ENCODE data around the gene LRBA. TPM values are rescaled to one million over a fixed set of nuclear protein-coding genes. Genes with fewer than 3 reads are reported as not detected.

Gene LRBA
- total and polyA plus RNA-seq, 5 donors from 2014 or later, result 23.0 to 95.3 (median 25.4) TPM

DNA sequence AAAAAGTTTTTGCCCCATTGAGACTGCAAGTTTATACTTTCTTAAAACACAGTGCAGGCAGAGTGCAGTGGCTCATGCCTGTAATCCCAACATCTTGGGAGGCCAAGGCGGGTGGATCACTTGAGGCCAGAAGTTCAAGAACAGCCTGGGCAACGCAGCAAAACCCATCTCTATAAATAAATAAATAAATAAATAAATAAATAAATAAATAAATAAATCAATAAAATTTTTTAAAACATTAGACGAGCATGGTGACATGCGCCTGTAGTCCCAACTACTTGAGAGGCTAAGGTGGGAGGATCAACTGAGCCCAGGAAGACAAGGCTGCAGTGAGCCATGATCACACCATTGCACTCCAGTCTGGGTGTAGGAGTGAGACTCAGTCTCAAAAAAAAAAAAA, 213.3 kb downstream of the LRBA start:
- ATAC-seq (ENCODE audit: low read depth in 2 of 2), result no peak
- H3K4me3 Mint-ChIP-seq, result no peak overlapping the region
- Histone ChIP-seq H3K4me1 (ENCODE audit: control insufficient read depth, insufficient read depth, low read length, poor library complexity, severe bottlenecking) (no peaks in the 10 kb centered on the region), H3K4me3 (ENCODE audit: low read depth, low read length) (no peak overlapping the region), H3K36me3 (ENCODE audit: control insufficient read depth, insufficient read depth, low read length) (peaks cover 21% of the 10 kb centered on the region), H3K9me3 (ENCODE audit: control insufficient read depth in 2 of 2, low read length in 2 of 2) (no peaks in the 10 kb centered on the region), H3K27me3 (ENCODE audit: control insufficient read depth, insufficient read depth, low read length) (no peaks in the 10 kb centered on the region), H3K27ac (ENCODE audit: insufficient read depth, low read length, poor library complexity, severe bottlenecking) (no peak overlapping the region)
- peaks cover 0 to 18% (median 13%) of the 10 kb centered on the region in 4 donors for H3K4me1 Mint-ChIP-seq
- no peak overlapping the region for H3K27ac Mint-ChIP-seq
- no peak for DNase-seq
- H3K9me3 Mint-ChIP-seq, result no peaks in the 10 kb centered on the region
- H3K36me3 Mint-ChIP-seq, result peaks cover 49% of the 10 kb centered on the region
- H3K27me3 Mint-ChIP-seq, result no peaks in the 10 kb centered on the region

DNA sequence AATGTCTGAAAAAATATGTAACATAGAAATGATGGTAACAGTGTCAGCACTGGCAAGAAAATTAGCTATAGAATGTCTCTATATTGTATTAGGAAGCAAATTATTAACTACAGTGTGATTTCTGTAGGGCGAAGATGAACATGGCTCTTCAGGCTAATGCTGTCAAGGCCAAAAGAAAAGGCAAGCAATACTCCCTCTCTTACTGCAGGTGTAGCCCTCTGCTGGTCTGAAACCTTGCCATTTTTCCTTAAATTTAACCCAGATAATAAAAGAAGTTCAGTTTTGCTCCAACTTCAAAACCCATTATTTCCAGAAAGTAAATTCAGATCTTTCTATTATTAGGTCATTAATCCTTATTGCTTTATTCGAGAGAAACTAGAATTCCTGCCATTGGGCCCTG, 215.9 kb downstream of the LRBA start:
- Histone ChIP-seq H3K27me3 (ENCODE audit: control insufficient read depth, insufficient read depth, low read length) (no peaks in the 10 kb centered on the region), H3K9me3 (ENCODE audit: control insufficient read depth in 2 of 2, low read length in 2 of 2) (no peaks in the 10 kb centered on the region), H3K4me1 (ENCODE audit: control insufficient read depth, insufficient read depth, low read length, poor library complexity, severe bottlenecking) (no peaks in the 10 kb centered on the region), H3K36me3 (ENCODE audit: control insufficient read depth, insufficient read depth, low read length) (peaks cover 11% of the 10 kb centered on the region), H3K27ac (ENCODE audit: insufficient read depth, low read length, poor library complexity, severe bottlenecking) (no peak overlapping the region), H3K4me3 (ENCODE audit: low read depth, low read length) (no peak overlapping the region)
- H3K27ac Mint-ChIP-seq, result no peak overlapping the region
- no peaks in the 10 kb centered on the region for H3K9me3 Mint-ChIP-seq
- ATAC-seq (ENCODE audit: low read depth in 2 of 2) (no peak), DNase-seq (no peak)
- no peaks in the 10 kb centered on the region for H3K27me3 Mint-ChIP-seq
- peaks cover 38% of the 10 kb centered on the region for H3K36me3 Mint-ChIP-seq
- H3K4me3 Mint-ChIP-seq, result no peak overlapping the region
- H3K4me1 Mint-ChIP-seq, result peaks cover 0 to 15% (median 6%) of the 10 kb centered on the region in 4 donors

DNA sequence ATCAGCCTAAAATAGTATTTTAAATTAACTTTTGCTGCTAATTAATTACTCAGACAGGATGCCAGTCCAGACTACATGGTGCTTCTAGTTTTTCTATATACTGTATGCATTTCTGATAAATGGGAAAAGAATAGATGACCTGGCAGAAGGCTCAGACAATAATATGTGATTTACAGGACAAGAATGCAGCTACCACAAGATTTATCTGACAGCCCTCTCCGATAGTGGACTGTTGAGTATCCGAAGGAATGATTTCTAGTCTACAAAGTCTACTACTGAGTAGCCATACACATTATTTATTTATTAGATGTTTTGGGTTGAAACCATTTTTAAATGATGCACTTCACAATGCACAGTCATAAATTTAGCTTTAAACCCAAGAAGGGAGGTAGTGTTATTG, 220.4 kb downstream of the LRBA start:
- no peaks in the 10 kb centered on the region for H3K4me1 ChIP-seq (ENCODE audit: control insufficient read depth, insufficient read depth, low read length, poor library complexity, severe bottlenecking)
- no peak overlapping the region for H3K27ac ChIP-seq (ENCODE audit: insufficient read depth, low read length, poor library complexity, severe bottlenecking)
- Mint-ChIP-seq H3K36me3 (peaks cover 33% of the 10 kb centered on the region), H3K4me3 (no peak overlapping the region), H3K27ac (no peak overlapping the region), H3K4me1 (peaks cover 0 to 6% (median 2%) of the 10 kb centered on the region in 4 donors), H3K9me3 (no peaks in the 10 kb centered on the region), H3K27me3 (no peaks in the 10 kb centered on the region)
- no peak for ATAC-seq (ENCODE audit: low read depth in 2 of 2)
- H3K4me3 ChIP-seq (ENCODE audit: low read depth, low read length), result no peak overlapping the region
- H3K36me3 ChIP-seq (ENCODE audit: control insufficient read depth, insufficient read depth, low read length), result peaks cover 6% of the 10 kb centered on the region
- no peaks in the 10 kb centered on the region for H3K27me3 ChIP-seq (ENCODE audit: control insufficient read depth, insufficient read depth, low read length)
- no peak for DNase-seq
- no peaks in the 10 kb centered on the region for H3K9me3 ChIP-seq (ENCODE audit: control insufficient read depth in 2 of 2, low read length in 2 of 2)

DNA sequence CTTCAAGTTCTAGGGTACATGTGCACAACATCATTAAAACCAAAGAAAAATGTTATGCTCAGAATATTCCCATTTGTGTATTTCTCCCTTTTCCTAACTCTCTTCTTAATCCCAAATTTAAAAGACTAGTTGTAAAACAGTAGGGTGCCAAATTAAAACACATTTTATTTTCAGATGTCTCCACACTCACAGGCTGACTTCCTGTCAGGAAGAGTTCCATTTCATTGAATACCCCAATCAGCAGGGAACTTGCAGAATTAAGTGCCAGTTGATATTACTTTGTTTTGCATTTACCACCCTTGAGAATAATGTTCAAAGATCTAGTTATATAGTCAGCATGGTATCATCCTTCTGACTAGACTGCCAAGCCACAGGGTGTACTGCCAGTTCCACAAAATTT, 225.2 kb downstream of the LRBA start:
- H3K4me1 Mint-ChIP-seq, result peaks cover 0 to 6% (median 1%) of the 10 kb centered on the region in 4 donors

DNA sequence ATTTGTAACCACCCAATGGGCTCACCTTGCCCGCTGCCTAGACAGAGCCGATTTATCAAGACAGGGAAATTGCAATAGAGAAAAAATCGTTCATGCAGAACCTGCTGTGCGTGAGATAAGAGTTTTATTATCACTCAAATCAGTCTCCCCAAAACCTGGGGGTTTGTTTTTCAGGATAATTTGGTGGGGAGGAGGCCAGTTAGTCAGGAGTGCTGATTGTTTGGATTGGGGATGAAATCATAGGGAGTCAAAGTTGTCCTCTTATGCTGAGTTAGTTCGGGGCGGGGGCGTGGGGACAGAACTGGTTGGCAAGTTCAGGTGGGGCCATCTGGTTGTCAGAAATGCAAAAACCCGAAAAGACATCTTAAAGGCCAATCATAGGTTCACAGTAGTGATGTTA, 230.1 kb downstream of the LRBA start:
- Histone ChIP-seq H3K36me3 (ENCODE audit: control insufficient read depth, insufficient read depth, low read length) (peaks cover 3% of the 10 kb centered on the region), H3K4me3 (ENCODE audit: low read depth, low read length) (no peak overlapping the region), H3K27ac (ENCODE audit: insufficient read depth, low read length, poor library complexity, severe bottlenecking) (no peak overlapping the region), H3K9me3 (ENCODE audit: control insufficient read depth in 2 of 2, low read length in 2 of 2) (no peaks in the 10 kb centered on the region), H3K27me3 (ENCODE audit: control insufficient read depth, insufficient read depth, low read length) (no peaks in the 10 kb centered on the region), H3K4me1 (ENCODE audit: control insufficient read depth, insufficient read depth, low read length, poor library complexity, severe bottlenecking) (no peaks in the 10 kb centered on the region)
- Mint-ChIP-seq H3K9me3 (peaks cover 0 to 4% (median 0%) of the 10 kb centered on the region in 7 donors), H3K4me1 (peaks cover 3 to 9% (median 5%) of the 10 kb centered on the region in 4 donors), H3K4me3 (no peak overlapping the region), H3K27ac (peak overlapping the region in 1 of 3 donors; percentile 6), H3K36me3 (peaks cover 13% of the 10 kb centered on the region), H3K27me3 (no peaks in the 10 kb centered on the region)
- ATAC-seq (ENCODE audit: low read depth in 2 of 2) (no peak), DNase-seq (no peak)

More for the DNA sequence above, 225.2 kb downstream of the LRBA start:
- Histone ChIP-seq H3K4me1 (ENCODE audit: control insufficient read depth, insufficient read depth, low read length, poor library complexity, severe bottlenecking) (no peaks in the 10 kb centered on the region), H3K9me3 (ENCODE audit: control insufficient read depth in 2 of 2, low read length in 2 of 2) (no peaks in the 10 kb centered on the region), H3K4me3 (ENCODE audit: low read depth, low read length) (no peak overlapping the region), H3K27me3 (ENCODE audit: control insufficient read depth, insufficient read depth, low read length) (no peaks in the 10 kb centered on the region), H3K36me3 (ENCODE audit: control insufficient read depth, insufficient read depth, low read length) (peaks cover 3% of the 10 kb centered on the region), H3K27ac (ENCODE audit: insufficient read depth, low read length, poor library complexity, severe bottlenecking) (no peak overlapping the region)
- H3K36me3 Mint-ChIP-seq, result peaks cover 22% of the 10 kb centered on the region
- H3K9me3 Mint-ChIP-seq, result peaks cover 0 to 4% (median 0%) of the 10 kb centered on the region in 7 donors
- DNase-seq (no peak), ATAC-seq (ENCODE audit: low read depth in 2 of 2) (no peak)
- H3K27ac Mint-ChIP-seq, result no peak overlapping the region
- H3K27me3 Mint-ChIP-seq, result no peaks in the 10 kb centered on the region
- no peak overlapping the region for H3K4me3 Mint-ChIP-seq

DNA sequence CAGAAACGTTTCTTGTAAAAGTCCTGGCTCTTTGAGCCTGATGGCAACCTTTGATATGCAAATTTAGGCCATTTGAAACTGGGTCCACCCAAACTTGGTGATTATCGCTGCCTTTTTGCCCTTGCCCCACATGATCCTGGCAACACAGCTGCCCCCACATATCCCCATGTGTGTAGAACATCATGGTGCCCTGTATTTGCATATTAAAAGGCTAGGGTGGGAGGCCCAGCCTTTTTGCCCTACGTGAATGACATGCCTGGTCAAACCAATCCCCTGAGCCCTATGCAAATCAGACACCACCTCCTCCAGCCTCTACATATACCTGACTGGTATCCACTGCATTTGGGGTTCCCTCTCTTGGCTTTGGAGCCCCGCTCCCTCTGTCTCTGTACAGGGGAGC, 230.8 kb downstream of the LRBA start:
- no peak overlapping the region for H3K4me3 Mint-ChIP-seq

DNA sequence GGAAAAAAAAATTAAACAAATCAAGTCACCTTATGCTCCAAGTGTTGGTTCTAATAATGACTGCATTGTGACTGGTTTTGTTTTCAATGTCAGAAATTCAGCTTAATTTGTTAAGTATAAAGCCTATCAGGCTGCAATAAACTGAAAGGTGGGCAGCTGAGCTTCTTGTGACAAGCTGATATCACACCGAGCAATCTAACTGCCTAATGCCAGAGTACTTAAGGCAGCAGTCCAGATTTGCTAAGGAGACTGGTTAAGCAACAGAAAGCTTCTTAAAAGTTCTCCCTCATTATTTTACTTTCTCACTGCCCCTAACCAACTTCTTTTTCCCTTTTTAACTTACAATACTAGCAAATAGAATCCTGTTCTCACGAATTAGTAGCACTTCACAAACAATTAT, 232.2 kb downstream of the LRBA start:
- Histone ChIP-seq H3K27me3 (ENCODE audit: control insufficient read depth, insufficient read depth, low read length) (no peaks in the 10 kb centered on the region), H3K27ac (ENCODE audit: insufficient read depth, low read length, poor library complexity, severe bottlenecking) (no peak overlapping the region), H3K4me1 (ENCODE audit: control insufficient read depth, insufficient read depth, low read length, poor library complexity, severe bottlenecking) (no peaks in the 10 kb centered on the region), H3K4me3 (ENCODE audit: low read depth, low read length) (no peak overlapping the region), H3K9me3 (ENCODE audit: control insufficient read depth in 2 of 2, low read length in 2 of 2) (no peaks in the 10 kb centered on the region), H3K36me3 (ENCODE audit: control insufficient read depth, insufficient read depth, low read length) (peaks cover 3% of the 10 kb centered on the region)
- DNase-seq (no peak), ATAC-seq (ENCODE audit: low read depth in 2 of 2) (no peak)
- Mint-ChIP-seq H3K4me3 (no peak overlapping the region), H3K27ac (peak overlapping the region in 1 of 3 donors; percentile 65), H3K36me3 (peaks cover 13% of the 10 kb centered on the region), H3K9me3 (peaks cover 0 to 4% (median 0%) of the 10 kb centered on the region in 7 donors), H3K27me3 (no peaks in the 10 kb centered on the region), H3K4me1 (peaks cover 3 to 9% (median 6%) of the 10 kb centered on the region in 4 donors)

More for the DNA sequence above, 230.8 kb downstream of the LRBA start:
- ATAC-seq (ENCODE audit: low read depth in 2 of 2), result no peak
- Histone ChIP-seq H3K4me1 (ENCODE audit: control insufficient read depth, insufficient read depth, low read length, poor library complexity, severe bottlenecking) (no peaks in the 10 kb centered on the region), H3K27me3 (ENCODE audit: control insufficient read depth, insufficient read depth, low read length) (no peaks in the 10 kb centered on the region), H3K27ac (ENCODE audit: insufficient read depth, low read length, poor library complexity, severe bottlenecking) (no peak overlapping the region), H3K4me3 (ENCODE audit: low read depth, low read length) (no peak overlapping the region), H3K9me3 (ENCODE audit: control insufficient read depth in 2 of 2, low read length in 2 of 2) (no peaks in the 10 kb centered on the region), H3K36me3 (ENCODE audit: control insufficient read depth, insufficient read depth, low read length) (peaks cover 3% of the 10 kb centered on the region)
- H3K9me3 Mint-ChIP-seq, result peaks cover 0 to 4% (median 0%) of the 10 kb centered on the region in 7 donors
- H3K27ac Mint-ChIP-seq, result no peak overlapping the region
- peaks cover 3 to 9% (median 5%) of the 10 kb centered on the region in 4 donors for H3K4me1 Mint-ChIP-seq
- DNase-seq, result no peak
- H3K27me3 Mint-ChIP-seq, result no peaks in the 10 kb centered on the region
- peaks cover 13% of the 10 kb centered on the region for H3K36me3 Mint-ChIP-seq

DNA sequence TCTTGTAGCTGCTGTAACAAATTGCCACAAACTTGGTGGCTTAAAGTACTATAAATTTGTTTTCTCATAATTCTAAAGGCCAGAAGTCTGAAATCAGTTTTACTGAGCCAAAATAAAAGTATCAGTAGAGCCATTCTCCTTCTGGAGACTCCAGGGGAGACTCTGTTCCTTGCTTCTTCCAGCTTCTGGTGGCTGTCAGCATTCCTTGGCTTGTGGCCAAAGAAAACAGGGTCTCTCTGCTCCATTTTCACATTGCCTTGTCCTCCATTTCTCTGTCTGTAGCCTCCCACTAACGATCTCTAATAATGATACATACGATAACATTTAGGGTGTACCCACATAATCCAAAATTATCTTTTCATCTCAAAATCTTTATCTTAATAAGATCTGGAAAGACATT, 232.8 kb downstream of the LRBA start:
- Histone ChIP-seq H3K4me1 (ENCODE audit: control insufficient read depth, insufficient read depth, low read length, poor library complexity, severe bottlenecking) (no peaks in the 10 kb centered on the region), H3K4me3 (ENCODE audit: low read depth, low read length) (no peak overlapping the region), H3K9me3 (ENCODE audit: control insufficient read depth in 2 of 2, low read length in 2 of 2) (no peaks in the 10 kb centered on the region), H3K27ac (ENCODE audit: insufficient read depth, low read length, poor library complexity, severe bottlenecking) (no peak overlapping the region), H3K36me3 (ENCODE audit: control insufficient read depth, insufficient read depth, low read length) (peaks cover 3% of the 10 kb centered on the region), H3K27me3 (ENCODE audit: control insufficient read depth, insufficient read depth, low read length) (no peaks in the 10 kb centered on the region)
- Mint-ChIP-seq H3K4me1 (peaks cover 3 to 9% (median 4%) of the 10 kb centered on the region in 4 donors), H3K4me3 (no peak overlapping the region), H3K27me3 (no peaks in the 10 kb centered on the region), H3K27ac (no peak overlapping the region), H3K9me3 (no peaks in the 10 kb centered on the region), H3K36me3 (peaks cover 13% of the 10 kb centered on the region)
- ATAC-seq (ENCODE audit: low read depth in 2 of 2), result no peak
- DNase-seq, result no peak

Measured in CD4-positive, CD25-positive, alpha-beta regulatory T cell (primary cell).